HepG2 (cell line): Measurements from ENCODE around the gene SPRED2. TPM values are rescaled to one million over a fixed set of nuclear protein-coding genes. Genes with fewer than 3 reads are reported as not detected.
A peak's percentile ranks its signal among the peaks of the same experiment; 100 is the strongest.

Source experiments
- CREB1 ChIP-seq, 2 experiments: fragments of 450-650 bp in 1 of 2; IDR thresholded peaks; 2 replicates each; pipeline ENCODE4 v1.6.1; 2016 to 2017; ENCODE audit warnings: control low read depth in 1 of 2, mild to moderate bottlenecking in 1 of 2, missing compliant biosample characterization in 1 of 2, missing genetic modification characterization in 1 of 2
- EZH2 ChIP-seq: conservative IDR thresholded peaks from 2 replicates; pipeline ENCODE4 v1.6.1; 2012; ENCODE audit warnings: mild to moderate bottlenecking, low read depth, low read length, moderate library complexity
- FOXP4 ChIP-seq: sonication (generic); formaldehyde crosslinking; IDR thresholded peaks from 2 replicates; pipeline ENCODE4 v1.4.0; 2020; ENCODE audit warnings: missing genetic modification reagents
- GLMP ChIP-seq: sonication (generic); formaldehyde crosslinking; IDR thresholded peaks from 2 replicates; pipeline ENCODE4 v1.9.0; 2021; ENCODE audit warnings: missing genetic modification reagents, mild to moderate bottlenecking, borderline replicate concordance
- HMGA1 ChIP-seq: sonication (generic); formaldehyde crosslinking; conservative IDR thresholded peaks from 2 replicates; pipeline ENCODE4 v1.4.0; 2020; ENCODE audit warnings: missing genetic modification reagents
- MATR3 ChIP-seq: sonication (generic); formaldehyde crosslinking; IDR thresholded peaks from 2 replicates; pipeline ENCODE4 v1.4.0; 2020; ENCODE audit warnings: missing genetic modification reagents
- MNT ChIP-seq: fragments of 450-650 bp; IDR thresholded peaks from 2 replicates; pipeline ENCODE4 v1.6.1; 2016
- MTERF4 ChIP-seq: sonication (generic); formaldehyde crosslinking; IDR thresholded peaks from 2 replicates; pipeline ENCODE4 v1.8.0; 2023; ENCODE audit warnings: mild to moderate bottlenecking, missing genetic modification reagents
- RBM22 ChIP-seq: fragments of 200-400 bp; formaldehyde crosslinking; optimal IDR thresholded peaks from 2 replicates; pipeline ENCODE3; 2017; ENCODE audit warnings: mild to moderate bottlenecking, low read length, moderate library complexity
- RCOR2 ChIP-seq: IDR thresholded peaks from 2 replicates; pipeline ENCODE4 v1.6.1; 2016; ENCODE audit warnings: missing biosample characterization, missing genetic modification reagents
- ZBTB2 ChIP-seq: sonication (generic); formaldehyde crosslinking; IDR thresholded peaks from 2 replicates; pipeline ENCODE4 v1.8.0; 2022; ENCODE audit warnings: low read depth, missing genetic modification reagents
- ZFP82 ChIP-seq: sonication (generic); formaldehyde crosslinking; IDR thresholded peaks from 2 replicates; pipeline ENCODE4 v1.5.1; 2020; ENCODE audit warnings: mild to moderate bottlenecking, missing genetic modification reagents, borderline replicate concordance
- ZNF547 ChIP-seq: sonication (generic); formaldehyde crosslinking; IDR thresholded peaks from 2 replicates; pipeline ENCODE4 v1.5.1; 2020; ENCODE audit warnings: mild to moderate bottlenecking, missing genetic modification reagents
- ZNF782 ChIP-seq: sonication (generic); formaldehyde crosslinking; IDR thresholded peaks from 2 replicates; pipeline ENCODE4 v1.4.0; 2020; ENCODE audit warnings: missing genetic modification reagents, mild to moderate bottlenecking, borderline replicate concordance
- ZSCAN30 ChIP-seq: sonication (generic); formaldehyde crosslinking; IDR thresholded peaks from 2 replicates; pipeline ENCODE4 v1.5.0; 2020; ENCODE audit warnings: mild to moderate bottlenecking, missing genetic modification reagents
- ZXDC ChIP-seq: sonication (generic); formaldehyde crosslinking; IDR thresholded peaks from 2 replicates; pipeline ENCODE4 v1.5.0; 2020; ENCODE audit warnings: mild to moderate bottlenecking, missing genetic modification reagents
- polyA plus RNA-seq, 8 experiments: library from polyadenylated mRNA; depleted of rRNA in 3 of 8; stranded (reverse) in 7 of 8; unstranded in 1 of 8; fragments of >200 nt; fragmentation: Illumina TruSeq in 4 of 8; extraction: Trizol in 4 of 8; gene quantifications; 2 replicates each; pipeline versions ENCODE4 v1.2.1 to v1.2.3, GENCODE V29; 2011 to 2016; ENCODE audit warnings: low read depth in 4 of 8, missing spikeins in 1 of 8, mixed read lengths in 1 of 8; ENCODE audit not compliant: insufficient read depth in 1 of 8
- total RNA-seq, 5 experiments: library from RNA; depleted of rRNA; stranded (reverse); fragments of >200 nt; fragmentation: Illumina TruSeq; extraction: Trizol; gene quantifications; 2 replicates each; pipeline ENCODE4 v1.2.3, GENCODE V29; 2016; ENCODE audit warnings: low read depth in 1 of 5

Gene SPRED2
- total and polyA plus RNA-seq, 2 of the 13 experiments (the other 11 are each of a cell fraction or from before 2014, with no cell fraction given) = 13.0 to 37.0 TPM

- no peak for TF ChIP-seq ZBTB2 (CRISPR knock-in tag)
- peak; percentile 97 for TF ChIP-seq FOXP4 (CRISPR knock-in tag)
- peak; percentile 35; the same call in 1 of the 2 replicates for TF ChIP-seq ZXDC (CRISPR knock-in tag)
- no peak for TF ChIP-seq MNT
- no peak for TF ChIP-seq HMGA1 (CRISPR knock-in tag)
- no peak for TF ChIP-seq MTERF4
- no peak for TF ChIP-seq ZNF547 (CRISPR knock-in tag)
- TF ChIP-seq GLMP = no peak
- TF ChIP-seq RCOR2 (CRISPR knock-in tag) = peak; percentile 74; the same call in 1 of the 2 replicates
- no peak for TF ChIP-seq EZH2
- TF ChIP-seq ZFP82 (CRISPR knock-in tag) = no peak
- no peak for TF ChIP-seq ZNF782
- TF ChIP-seq MATR3 (CRISPR knock-in tag) = no peak
- no peak for TF ChIP-seq RBM22
- no peak for TF ChIP-seq CREB1 (IDR thresholded peaks at IDR 0.05)
- no peak; the same call in 1 of the 2 replicates for TF ChIP-seq CREB1 (CRISPR knock-in tag; IDR thresholded peaks at IDR 0.05)
- TF ChIP-seq ZSCAN30 (CRISPR knock-in tag) = no peak
Measured at GRCh38 chr2:65300761-65301711, 131.4 kb downstream of the SPRED2 start (continued).
